HepG2 (cell line): ENCODE results near the gene SNED1. TPM values are rescaled to one million over a fixed set of nuclear protein-coding genes. Genes with fewer than 3 reads are reported as not detected.
A peak's percentile ranks its signal among the peaks of the same experiment; 100 is the strongest.

Source experiments
- CTCF ChIP-seq: sonication (generic); formaldehyde crosslinking; IDR thresholded peaks from 2 replicates; pipeline ENCODE4 v1.5.0; 2020; ENCODE audit warnings: mild to moderate bottlenecking, missing genetic modification reagents, moderate library complexity
- FOSL2 ChIP-seq: sonication (generic); formaldehyde crosslinking; IDR thresholded peaks from 2 replicates; pipeline ENCODE4 v1.4.0; 2020; ENCODE audit warnings: missing genetic modification reagents
- GTF3A ChIP-seq: sonication (generic); formaldehyde crosslinking; conservative IDR thresholded peaks from 2 replicates; pipeline ENCODE4 v1.4.0; 2020; ENCODE audit warnings: mild to moderate bottlenecking, missing genetic modification reagents
- KDM6A ChIP-seq: IDR thresholded peaks from 2 replicates; pipeline ENCODE4 v1.6.1; 2016; ENCODE audit warnings: low read depth
- KLF12 ChIP-seq: sonication (generic); formaldehyde crosslinking; IDR thresholded peaks from 2 replicates; pipeline ENCODE4 v1.4.0; 2020; ENCODE audit warnings: missing genetic modification reagents, borderline replicate concordance
- POGZ ChIP-seq: sonication (generic); formaldehyde crosslinking; IDR thresholded peaks from 2 replicates; pipeline ENCODE4 v1.4.0; 2020; ENCODE audit warnings: mild to moderate bottlenecking, missing genetic modification reagents
- POLR2AphosphoS5 ChIP-seq: IDR thresholded peaks from 2 replicates; pipeline ENCODE4 v1.6.1; 2012; ENCODE audit warnings: low read depth, low read length
- RCOR2 ChIP-seq: IDR thresholded peaks from 2 replicates; pipeline ENCODE4 v1.6.1; 2016; ENCODE audit warnings: missing biosample characterization, missing genetic modification reagents
- SMARCC2 ChIP-seq: fragments of 450-650 bp; IDR thresholded peaks from 2 replicates; pipeline ENCODE4 v1.6.1; 2017; ENCODE audit warnings: antibody characterized with exemption, mild to moderate bottlenecking
- TFDP1 ChIP-seq: IDR thresholded peaks from 2 replicates; pipeline ENCODE4 v1.6.1; 2016; ENCODE audit warnings: missing compliant biosample characterization, missing genetic modification reagents, borderline replicate concordance
- UBTF ChIP-seq: sonication (generic); formaldehyde crosslinking; IDR thresholded peaks from 2 replicates; pipeline ENCODE4 v1.4.0; 2020; ENCODE audit warnings: mild to moderate bottlenecking, missing genetic modification reagents
- ZFP36L2 ChIP-seq: sonication (generic); formaldehyde crosslinking; IDR thresholded peaks from 2 replicates; pipeline ENCODE4 v1.4.0; 2020; ENCODE audit warnings: missing genetic modification reagents
- ZNF142 ChIP-seq: sonication (generic); formaldehyde crosslinking; IDR thresholded peaks from 2 replicates; pipeline ENCODE4 v1.4.0; 2020; ENCODE audit warnings: missing genetic modification reagents
- ZNF230 ChIP-seq: sonication (generic); formaldehyde crosslinking; IDR thresholded peaks from 2 replicates; pipeline ENCODE4 v1.4.0; 2020; ENCODE audit warnings: mild to moderate bottlenecking, missing genetic modification reagents
- ZNF24 ChIP-seq: fragments of 450-650 bp; IDR thresholded peaks from 2 replicates; pipeline ENCODE4 v1.6.1; 2017; ENCODE audit warnings: antibody characterized with exemption, mild to moderate bottlenecking
- ZNF468 ChIP-seq: sonication (generic); formaldehyde crosslinking; IDR thresholded peaks from 2 replicates; pipeline ENCODE4 v1.8.0; 2022; ENCODE audit warnings: mild to moderate bottlenecking, moderate library complexity, missing genetic modification reagents
- ZNF570 ChIP-seq: sonication (generic); formaldehyde crosslinking; IDR thresholded peaks from 2 replicates; pipeline ENCODE4 v1.4.0; 2020; ENCODE audit warnings: mild to moderate bottlenecking, missing genetic modification reagents, borderline replicate concordance
- ZNF768 ChIP-seq: sonication (generic); formaldehyde crosslinking; IDR thresholded peaks from 2 replicates; pipeline ENCODE4 v1.4.0; 2020; ENCODE audit warnings: missing genetic modification reagents
- ZNF841 ChIP-seq: sonication (generic); formaldehyde crosslinking; IDR thresholded peaks from 2 replicates; pipeline ENCODE4 v1.8.1; 2023; ENCODE audit warnings: missing genetic modification reagents, borderline replicate concordance
- ZSCAN9 ChIP-seq: IDR thresholded peaks from 2 replicates; pipeline ENCODE4 v1.6.1; 2016; ENCODE audit warnings: borderline replicate concordance
- polyA plus RNA-seq, 8 experiments: library from polyadenylated mRNA; depleted of rRNA in 3 of 8; stranded (reverse) in 7 of 8; unstranded in 1 of 8; fragments of >200 nt; fragmentation: Illumina TruSeq in 4 of 8; extraction: Trizol in 4 of 8; gene quantifications; 2 replicates each; pipeline versions ENCODE4 v1.2.1 to v1.2.3, GENCODE V29; 2011 to 2016; ENCODE audit warnings: low read depth in 4 of 8, missing spikeins in 1 of 8, mixed read lengths in 1 of 8; ENCODE audit not compliant: insufficient read depth in 1 of 8
- total RNA-seq, 5 experiments: library from RNA; depleted of rRNA; stranded (reverse); fragments of >200 nt; fragmentation: Illumina TruSeq; extraction: Trizol; gene quantifications; 2 replicates each; pipeline ENCODE4 v1.2.3, GENCODE V29; 2016; ENCODE audit warnings: low read depth in 1 of 5

SNED1 gene
- total and polyA plus RNA-seq, 2 of the 13 experiments (the other 11 are each of a cell fraction or from before 2014, with no cell fraction given), result 0.15 to 0.65 TPM

- TF ChIP-seq ZNF142 (CRISPR knock-in tag) (no peak), ZNF841 (no peak), POGZ (CRISPR knock-in tag) (peak; percentile 71; the same call in 1 of the 2 replicates), POLR2AphosphoS5 (no peak), KLF12 (no peak), FOSL2 (no peak; the same call in none of the 2 replicates), ZNF230 (CRISPR knock-in tag) (no peak), SMARCC2 (no peak), GTF3A (no peak), ZNF24 (no peak), KDM6A (CRISPR knock-in tag) (peak; percentile 88), UBTF (CRISPR knock-in tag) (peak; percentile 95), ZNF768 (peak; percentile 77), ZSCAN9 (peak; percentile 64; the same call in 1 of the 2 replicates), TFDP1 (CRISPR knock-in tag) (peak; percentile 33; the same call in 1 of the 2 replicates), RCOR2 (CRISPR knock-in tag) (0 out of 2 replicates have a peak, but pooled peaks have one; percentile 55), ZNF468 (CRISPR knock-in tag) (peak; percentile 77; the same call in 1 of the 2 replicates), CTCF (CRISPR knock-in tag) (peak; percentile 48), ZFP36L2 (CRISPR knock-in tag) (no peak), ZNF570 (no peak)
These were observed 38.0 kb upstream of the SNED1 start (continued) for GRCh38 chr2:240960309-240960970.
